Neural cell (in vitro differentiated cells): ENCODE results near the gene LY6G6F. TPM values are rescaled to one million over a fixed set of nuclear protein-coding genes. Genes with fewer than 3 reads are reported as not detected.

Experiments
- H2AFZ ChIP-seq: fragments of 200-600, 300-800 bp; sonication (generic), shearing (Covaris generic); 2 replicates; pipeline ENCODE4 v1.6.0; 2014; ENCODE audit warnings: low read depth, mild to moderate bottlenecking, antibody characterized with exemption, low read length, moderate library complexity
- H3F3A ChIP-seq: fragments of 200-600 bp; shearing (Covaris generic); 2 replicates; pipeline ENCODE4 v1.6.1; 2016; ENCODE audit warnings: mild to moderate bottlenecking, moderate library complexity, mixed read lengths, antibody characterized with exemption, low read length; ENCODE audit not compliant: insufficient read depth, poor library complexity, severe bottlenecking
- H3K27ac ChIP-seq: fragments of 200-600, 300-800 bp; sonication (generic), shearing (Covaris generic); 2 replicates; pipeline ENCODE4 v1.5.1; 2014; ENCODE audit warnings: mild to moderate bottlenecking, low read length, moderate library complexity
- H3K27me3 ChIP-seq: fragments of 300-800, 200-600 bp; sonication (generic), shearing (Covaris generic); 2 replicates; pipeline ENCODE4 v1.6.0; 2014; ENCODE audit warnings: mild to moderate bottlenecking, low read depth, low read length, moderate library complexity; ENCODE audit not compliant: insufficient read depth
- H3K36me3 ChIP-seq: fragments of 300-800, 200-600 bp; sonication (generic), shearing (Covaris generic); 2 replicates; pipeline ENCODE4 v1.5.1; 2014; ENCODE audit warnings: mild to moderate bottlenecking, antibody characterized with exemption, low read length, moderate library complexity; ENCODE audit not compliant: insufficient read depth
- H3K4me2 ChIP-seq: fragments of 300-800, 200-600 bp; sonication (generic), shearing (Covaris generic); 2 replicates; pipeline ENCODE4 v1.6.0; 2014; ENCODE audit warnings: mild to moderate bottlenecking, low read length
- H3K4me3 ChIP-seq: fragments of 300-800, 200-600 bp; sonication (generic), shearing (Covaris generic); 2 replicates; pipeline ENCODE4 v1.5.1; 2014; ENCODE audit warnings: mild to moderate bottlenecking, low read length, moderate library complexity
- H3K79me2 ChIP-seq: fragments of 200-600 bp; shearing (Covaris generic); replicated peaks from 2 replicates; pipeline ENCODE4 v1.6.0; 2014; ENCODE audit warnings: mild to moderate bottlenecking, low read length, moderate library complexity; ENCODE audit not compliant: insufficient read depth
- H3K9ac ChIP-seq: fragments of 300-800, 200-600 bp; sonication (generic), shearing (Covaris generic); 2 replicates; pipeline ENCODE4 v1.6.1; 2016; ENCODE audit warnings: mild to moderate bottlenecking, low read length, mixed read lengths
- H3K9me2 ChIP-seq: fragments of 200-600 bp; shearing (Covaris generic); 2 replicates; pipeline ENCODE4 v1.6.1; 2016; ENCODE audit warnings: mild to moderate bottlenecking, low read length, mixed read lengths; ENCODE audit not compliant: insufficient read depth
- H3K9me3 ChIP-seq: fragments of 200-600, 300-800 bp; sonication (generic), shearing (Covaris generic); 2 replicates; pipeline ENCODE4 v1.6.1; 2016; ENCODE audit warnings: mild to moderate bottlenecking, mixed run types, low read length, moderate library complexity, mixed read lengths
- H4K20me1 ChIP-seq: fragments of 200-600 bp; shearing (Covaris generic); 2 replicates; pipeline ENCODE4 v1.6.1; 2016; ENCODE audit warnings: mild to moderate bottlenecking, mixed run types; ENCODE audit not compliant: insufficient read depth
- EP300 ChIP-seq: fragments of 450-650 bp; conservative IDR thresholded peaks from 2 replicates; pipeline ENCODE4 v1.6.1; 2014; ENCODE audit warnings: antibody characterized with exemption, mild to moderate bottlenecking, moderate library complexity; ENCODE audit not compliant: poor library complexity, severe bottlenecking
- EZH2 ChIP-seq: fragments of 200-600, 300-800 bp; shearing (Covaris generic), sonication (generic); IDR thresholded peaks from 2 replicates; pipeline ENCODE4 v1.6.1; 2014; ENCODE audit warnings: antibody characterized with exemption, low read length, borderline replicate concordance, mild to moderate bottlenecking; ENCODE audit not compliant: insufficient read depth, poor library complexity, severe bottlenecking
- MXI1 ChIP-seq: fragments of 450-650 bp; conservative IDR thresholded peaks from 2 replicates; pipeline ENCODE4 v1.6.1; 2014; ENCODE audit warnings: antibody characterized with exemption, mild to moderate bottlenecking; ENCODE audit not compliant: poor library complexity, severe bottlenecking
- POLR2AphosphoS5 ChIP-seq: IDR thresholded peaks from 2 replicates; pipeline ENCODE4 v1.6.1; 2012
- RAD21 ChIP-seq: fragments of 450-650 bp; conservative IDR thresholded peaks from 2 replicates; pipeline ENCODE4 v1.6.1; 2014; ENCODE audit warnings: antibody characterized with exemption, mild to moderate bottlenecking, moderate library complexity
- SMC3 ChIP-seq: fragments of 450-650 bp; conservative IDR thresholded peaks from 2 replicates; pipeline ENCODE4 v1.6.1; 2014; ENCODE audit warnings: antibody characterized with exemption, mild to moderate bottlenecking, moderate library complexity; ENCODE audit not compliant: poor library complexity
- TAF1 ChIP-seq: IDR thresholded peaks from 2 replicates; pipeline ENCODE4 v1.6.1; 2012; ENCODE audit warnings: low read depth
- polyA plus RNA-seq: library from polyadenylated mRNA; depleted of rRNA; stranded (reverse); fragments of >200 nt; gene quantifications from 2 replicates; pipeline ENCODE4 v1.2.3, GENCODE V29; 2014
- TF ChIP-seq, protein P1 (sequence below): IDR thresholded peaks from 2 replicates; pipeline ENCODE4 v1.6.1; 2012; ENCODE audit warnings: borderline replicate concordance
- TF ChIP-seq, protein P2 (sequence below): fragments of 450-650 bp; IDR thresholded peaks from 2 replicates; pipeline ENCODE4 v1.5.1; 2014; ENCODE audit warnings: antibody characterized with exemption, mild to moderate bottlenecking, moderate library complexity; ENCODE audit not compliant: poor library complexity, severe bottlenecking

LY6G6F gene
- polyA plus RNA-seq, 1 donor from 2014 or later = not detected

DNA sequence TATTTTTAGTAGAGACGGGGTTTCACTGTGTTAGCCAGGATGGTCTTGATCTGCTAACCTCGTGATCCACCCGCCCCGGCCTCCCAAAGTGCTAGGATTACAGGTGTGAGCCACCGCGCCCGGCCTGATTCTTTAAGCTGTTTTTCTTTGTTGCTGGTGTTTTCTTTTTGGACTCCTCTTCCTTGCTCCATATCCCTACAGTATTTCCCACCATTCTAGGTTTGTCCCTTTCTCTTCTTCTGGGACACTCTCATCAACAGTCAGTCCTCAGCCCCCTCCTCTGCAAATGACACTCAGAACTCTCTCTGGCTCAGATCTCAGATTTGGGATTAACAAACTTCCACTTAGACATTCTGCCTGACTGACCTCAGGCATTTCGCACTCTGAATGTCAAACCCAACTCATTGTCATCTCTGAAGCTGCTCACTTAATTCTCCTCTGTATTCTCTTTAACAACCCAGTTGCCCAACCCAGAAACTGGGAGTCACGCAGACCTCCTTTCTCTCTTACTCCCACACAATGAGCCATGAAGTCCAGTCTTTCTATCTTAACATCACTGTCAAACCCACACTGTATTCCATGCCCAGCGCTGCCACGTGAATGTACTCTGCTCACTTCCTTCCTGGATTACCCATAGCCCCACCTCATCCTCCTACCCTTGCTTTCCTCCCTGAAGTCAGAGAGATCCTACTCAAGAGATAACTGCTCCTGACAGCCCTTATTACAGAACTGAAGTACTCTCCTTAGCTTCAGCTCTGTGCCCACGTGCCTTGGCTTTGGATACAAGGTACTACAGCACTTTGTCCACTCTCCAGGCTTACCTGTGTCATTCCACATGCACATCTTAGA, 19.1 kb downstream of the LY6G6F start:
- Histone ChIP-seq H3K27me3 (no peaks in the 10 kb centered on the region), H3K4me2 (no peak overlapping the region), H3F3A (no peaks in the 10 kb centered on the region), H3K9me3 (no peaks in the 10 kb centered on the region), H3K36me3 (no peaks in the 10 kb centered on the region), H3K4me3 (no peak overlapping the region), H3K79me2 (peaks cover 22% of the 10 kb centered on the region), H2AFZ (no peak overlapping the region), H3K9ac (no peak overlapping the region), H4K20me1 (no peaks in the 10 kb centered on the region), H3K27ac (no peak overlapping the region), H3K9me2 (no peaks in the 10 kb centered on the region)
- TF ChIP-seq TAF1 = no peak
- no peak for TF ChIP-seq POLR2AphosphoS5
- TF ChIP-seq, protein P1, sequence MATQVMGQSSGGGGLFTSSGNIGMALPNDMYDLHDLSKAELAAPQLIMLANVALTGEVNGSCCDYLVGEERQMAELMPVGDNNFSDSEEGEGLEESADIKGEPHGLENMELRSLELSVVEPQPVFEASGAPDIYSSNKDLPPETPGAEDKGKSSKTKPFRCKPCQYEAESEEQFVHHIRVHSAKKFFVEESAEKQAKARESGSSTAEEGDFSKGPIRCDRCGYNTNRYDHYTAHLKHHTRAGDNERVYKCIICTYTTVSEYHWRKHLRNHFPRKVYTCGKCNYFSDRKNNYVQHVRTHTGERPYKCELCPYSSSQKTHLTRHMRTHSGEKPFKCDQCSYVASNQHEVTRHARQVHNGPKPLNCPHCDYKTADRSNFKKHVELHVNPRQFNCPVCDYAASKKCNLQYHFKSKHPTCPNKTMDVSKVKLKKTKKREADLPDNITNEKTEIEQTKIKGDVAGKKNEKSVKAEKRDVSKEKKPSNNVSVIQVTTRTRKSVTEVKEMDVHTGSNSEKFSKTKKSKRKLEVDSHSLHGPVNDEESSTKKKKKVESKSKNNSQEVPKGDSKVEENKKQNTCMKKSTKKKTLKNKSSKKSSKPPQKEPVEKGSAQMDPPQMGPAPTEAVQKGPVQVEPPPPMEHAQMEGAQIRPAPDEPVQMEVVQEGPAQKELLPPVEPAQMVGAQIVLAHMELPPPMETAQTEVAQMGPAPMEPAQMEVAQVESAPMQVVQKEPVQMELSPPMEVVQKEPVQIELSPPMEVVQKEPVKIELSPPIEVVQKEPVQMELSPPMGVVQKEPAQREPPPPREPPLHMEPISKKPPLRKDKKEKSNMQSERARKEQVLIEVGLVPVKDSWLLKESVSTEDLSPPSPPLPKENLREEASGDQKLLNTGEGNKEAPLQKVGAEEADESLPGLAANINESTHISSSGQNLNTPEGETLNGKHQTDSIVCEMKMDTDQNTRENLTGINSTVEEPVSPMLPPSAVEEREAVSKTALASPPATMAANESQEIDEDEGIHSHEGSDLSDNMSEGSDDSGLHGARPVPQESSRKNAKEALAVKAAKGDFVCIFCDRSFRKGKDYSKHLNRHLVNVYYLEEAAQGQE = no peak
- TF ChIP-seq, protein P2, sequence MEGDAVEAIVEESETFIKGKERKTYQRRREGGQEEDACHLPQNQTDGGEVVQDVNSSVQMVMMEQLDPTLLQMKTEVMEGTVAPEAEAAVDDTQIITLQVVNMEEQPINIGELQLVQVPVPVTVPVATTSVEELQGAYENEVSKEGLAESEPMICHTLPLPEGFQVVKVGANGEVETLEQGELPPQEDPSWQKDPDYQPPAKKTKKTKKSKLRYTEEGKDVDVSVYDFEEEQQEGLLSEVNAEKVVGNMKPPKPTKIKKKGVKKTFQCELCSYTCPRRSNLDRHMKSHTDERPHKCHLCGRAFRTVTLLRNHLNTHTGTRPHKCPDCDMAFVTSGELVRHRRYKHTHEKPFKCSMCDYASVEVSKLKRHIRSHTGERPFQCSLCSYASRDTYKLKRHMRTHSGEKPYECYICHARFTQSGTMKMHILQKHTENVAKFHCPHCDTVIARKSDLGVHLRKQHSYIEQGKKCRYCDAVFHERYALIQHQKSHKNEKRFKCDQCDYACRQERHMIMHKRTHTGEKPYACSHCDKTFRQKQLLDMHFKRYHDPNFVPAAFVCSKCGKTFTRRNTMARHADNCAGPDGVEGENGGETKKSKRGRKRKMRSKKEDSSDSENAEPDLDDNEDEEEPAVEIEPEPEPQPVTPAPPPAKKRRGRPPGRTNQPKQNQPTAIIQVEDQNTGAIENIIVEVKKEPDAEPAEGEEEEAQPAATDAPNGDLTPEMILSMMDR = no peak
- no peak for TF ChIP-seq EP300
- no peak for TF ChIP-seq EZH2
- TF ChIP-seq RAD21 = no peak
- no peak for TF ChIP-seq MXI1
- no peak for TF ChIP-seq SMC3

GRCh38 chr6:31727034-31727716, 20.5 kb downstream of the LY6G6F start:
- Histone ChIP-seq H3K27me3 (no peaks in the 10 kb centered on the region), H4K20me1 (no peaks in the 10 kb centered on the region), H3K9me3 (no peaks in the 10 kb centered on the region), H3K9me2 (no peaks in the 10 kb centered on the region), H3F3A (no peaks in the 10 kb centered on the region), H3K27ac (no peak overlapping the region), H3K4me2 (no peak overlapping the region), H3K4me3 (no peak overlapping the region), H3K79me2 (peaks cover 24% of the 10 kb centered on the region), H3K9ac (no peak overlapping the region), H2AFZ (no peak overlapping the region), H3K36me3 (no peaks in the 10 kb centered on the region)
- TF ChIP-seq MXI1 (no peak), POLR2AphosphoS5 (no peak), EZH2 (no peak), TAF1 (no peak)
- TF ChIP-seq, protein P2 = no peak
- TF ChIP-seq, protein P1 = no peak
